ENCODE measurements around the gene SORCS2.

SORCS2 gene

DNA sequence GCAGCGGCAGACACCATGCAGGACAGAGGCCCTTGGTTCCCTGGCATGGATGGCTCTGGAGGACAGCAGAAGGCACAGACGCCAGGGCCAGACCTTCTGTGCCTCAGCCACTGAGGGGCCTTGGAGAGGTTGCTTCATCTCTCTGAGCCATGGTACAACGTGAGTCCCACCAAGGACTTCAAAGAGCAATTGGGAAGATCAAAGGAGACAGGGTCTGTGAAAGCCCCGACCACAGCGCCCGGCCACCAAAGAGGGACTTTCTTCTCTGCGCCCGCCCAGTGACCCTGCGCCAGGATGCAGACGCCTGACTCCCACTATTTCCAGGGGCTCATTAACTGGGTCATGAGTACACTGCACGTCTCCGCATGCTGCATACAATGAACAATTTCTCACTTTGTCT is 573.3 kb downstream of the SORCS2 start:
- no peak for DNase-seq

DNA sequence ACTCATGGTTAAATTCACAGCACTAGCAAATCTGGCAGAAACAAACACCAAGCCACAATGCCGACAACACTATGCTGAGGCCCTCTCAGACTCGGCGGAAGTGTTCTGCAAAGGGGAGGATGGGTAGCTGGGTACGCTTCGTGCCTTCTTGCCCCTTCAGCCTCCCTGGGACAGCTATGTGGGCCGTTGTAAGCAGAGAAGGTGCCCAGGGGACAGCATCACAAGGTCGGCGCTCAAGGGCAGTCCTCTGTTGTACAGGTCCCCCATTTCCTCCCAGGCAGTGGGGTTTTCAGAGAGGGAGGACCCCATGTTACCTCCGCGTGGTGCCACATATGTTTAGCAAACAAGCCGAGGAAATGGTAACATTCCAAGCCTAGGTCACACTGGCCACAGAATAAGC is 573.7 kb downstream of the SORCS2 start:
- no peak for DNase-seq

DNA sequence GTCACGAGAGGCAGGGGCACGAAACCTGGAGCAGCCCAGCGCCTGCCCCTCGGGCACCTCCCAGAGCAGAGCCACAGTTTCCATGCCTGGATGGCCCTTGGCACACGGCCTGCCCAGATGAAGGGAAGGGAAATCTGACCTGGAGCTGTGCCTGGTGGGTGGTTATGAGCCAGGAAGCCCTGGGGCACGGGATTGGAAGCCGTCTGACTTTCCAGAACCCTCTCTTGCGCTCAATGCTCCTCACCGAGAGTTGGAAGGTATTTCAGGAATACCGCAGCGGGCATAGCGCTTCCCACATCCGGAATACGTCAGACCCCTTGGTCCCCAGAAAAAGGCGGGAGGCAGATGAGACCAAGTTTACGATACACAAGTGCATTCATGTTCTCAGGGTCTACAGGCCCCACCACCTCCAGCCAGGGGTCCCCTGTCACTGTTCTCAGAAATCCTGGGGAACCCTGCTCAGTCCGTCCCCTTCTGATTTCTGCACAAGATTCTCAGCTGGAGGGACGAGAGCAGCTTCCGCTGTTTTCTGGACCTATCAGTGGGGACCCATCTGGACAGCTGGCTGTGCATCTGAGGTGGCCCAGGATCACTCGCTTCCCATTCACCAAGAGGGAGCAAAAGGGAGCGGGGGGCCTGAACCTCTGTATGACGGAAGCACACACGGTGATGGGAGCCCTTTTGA is 574.5 kb downstream of the SORCS2 start:
- DNase-seq, result no peak

DNA sequence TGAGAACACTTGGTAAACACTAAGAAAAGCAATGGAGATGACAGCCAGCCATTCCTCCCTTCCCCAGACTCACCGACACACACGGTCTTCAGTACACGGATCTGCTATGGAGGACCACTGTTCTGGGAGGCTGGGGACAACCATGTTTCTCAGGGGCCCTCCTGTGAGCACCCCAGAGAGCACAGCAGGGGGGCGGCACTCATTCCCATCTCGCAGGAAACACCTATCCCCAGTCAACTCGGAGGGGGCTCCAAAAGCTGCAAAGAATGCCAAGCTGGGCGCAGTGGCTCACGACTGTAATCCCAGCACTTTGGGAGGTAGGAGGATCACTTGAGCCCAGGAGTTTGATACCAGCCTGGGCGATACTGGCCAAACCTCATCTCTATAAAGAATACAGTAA is 575.2 kb downstream of the SORCS2 start:
- no peak for DNase-seq

DNA sequence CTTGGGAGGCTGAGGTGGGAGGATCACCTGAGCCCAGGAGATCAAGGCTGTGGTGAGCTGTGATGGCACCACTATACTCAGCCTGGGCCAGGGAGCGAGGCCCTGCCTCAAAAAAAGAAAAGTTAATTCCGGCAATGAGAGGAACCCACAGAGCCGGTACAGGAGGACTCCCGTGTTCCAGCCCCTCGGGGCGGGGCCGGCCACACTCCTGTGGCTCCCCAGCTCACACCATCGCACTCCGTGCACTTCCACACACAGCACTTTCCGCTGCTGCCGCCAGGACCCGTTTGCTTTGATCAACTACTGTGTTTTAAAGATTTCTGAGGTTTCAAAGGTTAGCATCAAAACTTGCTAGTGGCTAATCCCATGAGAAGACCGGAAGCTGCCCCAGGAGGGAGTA is 575.6 kb downstream of the SORCS2 start:
- DNase-seq, result no peak

DNA sequence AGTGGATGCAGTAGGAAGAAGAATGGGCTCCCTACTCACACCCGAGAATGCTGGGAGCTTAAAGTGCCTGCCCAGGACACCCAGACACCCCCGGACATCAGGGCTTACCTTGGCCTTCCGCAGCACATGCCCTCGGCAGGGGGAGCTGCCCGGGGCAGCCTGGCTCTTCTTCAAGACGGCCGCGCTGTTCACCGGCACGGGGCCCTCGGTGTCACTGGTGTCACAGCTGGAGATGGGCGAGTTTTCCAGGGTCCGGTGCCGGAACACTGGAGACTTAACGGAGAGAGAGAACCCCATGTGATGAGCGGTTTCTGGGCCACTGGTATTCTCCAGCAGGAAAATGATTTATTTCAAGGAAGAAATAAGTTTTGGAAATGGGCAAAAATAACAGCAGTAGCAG is 576.4 kb downstream of the SORCS2 start:
- DNase-seq, result no peak

- DNase-seq, result no peak
These were observed 577.3 kb downstream of the SORCS2 start for GRCh38 chr4:7769396-7770223.

DNA sequence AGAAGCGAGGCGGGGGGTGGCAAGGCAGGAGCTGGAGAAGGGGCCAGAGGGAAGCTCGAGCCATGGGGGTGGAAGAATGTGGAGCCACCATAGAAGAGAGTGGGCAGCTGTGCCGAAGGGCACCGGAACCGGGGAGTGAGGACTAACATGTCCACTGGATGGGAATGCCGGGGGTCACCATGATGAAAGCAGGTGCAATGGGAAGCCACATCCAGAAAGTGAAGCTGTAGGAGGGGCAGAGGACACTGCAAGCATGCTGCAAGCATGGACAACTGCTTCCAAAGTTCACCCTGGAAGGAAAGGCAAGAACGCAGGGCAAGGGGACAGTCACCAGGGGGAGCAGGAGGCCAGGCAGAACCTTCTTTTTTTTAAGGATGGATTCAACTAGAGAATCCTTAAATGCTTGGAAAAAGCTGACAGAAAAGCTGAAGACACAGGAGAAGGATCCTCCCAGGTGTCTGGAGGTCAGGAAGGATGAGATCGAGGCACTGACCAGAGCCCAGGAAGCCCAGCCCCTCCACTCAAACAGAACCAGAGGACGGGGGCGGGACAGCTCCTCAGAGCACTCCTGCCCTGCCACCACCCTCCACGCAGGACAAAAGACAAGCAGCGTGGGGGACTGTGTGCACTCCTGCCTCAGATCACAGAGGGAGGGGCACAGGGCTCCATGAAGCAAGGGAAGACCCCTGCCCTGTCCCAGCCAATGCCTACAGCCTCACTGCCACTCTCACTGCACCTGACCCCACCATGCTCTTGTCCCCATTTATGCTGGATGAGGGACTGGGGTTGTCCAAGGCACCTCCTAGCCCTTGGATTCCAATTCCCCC is 578.1 kb downstream of the SORCS2 start:
- DNase-seq, result peak; percentile 8

DNA sequence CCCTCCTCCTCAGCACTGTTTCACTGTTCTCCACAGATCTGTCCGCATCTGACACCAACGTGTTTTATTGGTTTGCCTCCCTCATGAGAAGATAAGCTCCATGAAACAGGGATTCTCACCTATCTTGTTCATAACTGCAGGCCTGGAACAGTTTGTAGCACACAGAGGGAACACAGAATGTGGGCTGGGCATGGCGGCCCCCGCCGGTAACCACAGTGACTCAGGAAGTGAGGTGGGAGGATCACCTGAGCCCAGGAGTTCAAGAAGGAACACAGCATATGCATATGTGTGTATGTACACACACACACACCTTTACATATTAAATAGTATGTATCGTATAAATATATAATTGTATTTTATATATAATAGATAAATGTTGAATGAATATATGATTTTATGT is 578.7 kb downstream of the SORCS2 start:
- no peak for DNase-seq

GRCh38 chr4:7771541-7772507 is 579.5 kb downstream of the SORCS2 start:
- DNase-seq, result peak; percentile 44

DNA sequence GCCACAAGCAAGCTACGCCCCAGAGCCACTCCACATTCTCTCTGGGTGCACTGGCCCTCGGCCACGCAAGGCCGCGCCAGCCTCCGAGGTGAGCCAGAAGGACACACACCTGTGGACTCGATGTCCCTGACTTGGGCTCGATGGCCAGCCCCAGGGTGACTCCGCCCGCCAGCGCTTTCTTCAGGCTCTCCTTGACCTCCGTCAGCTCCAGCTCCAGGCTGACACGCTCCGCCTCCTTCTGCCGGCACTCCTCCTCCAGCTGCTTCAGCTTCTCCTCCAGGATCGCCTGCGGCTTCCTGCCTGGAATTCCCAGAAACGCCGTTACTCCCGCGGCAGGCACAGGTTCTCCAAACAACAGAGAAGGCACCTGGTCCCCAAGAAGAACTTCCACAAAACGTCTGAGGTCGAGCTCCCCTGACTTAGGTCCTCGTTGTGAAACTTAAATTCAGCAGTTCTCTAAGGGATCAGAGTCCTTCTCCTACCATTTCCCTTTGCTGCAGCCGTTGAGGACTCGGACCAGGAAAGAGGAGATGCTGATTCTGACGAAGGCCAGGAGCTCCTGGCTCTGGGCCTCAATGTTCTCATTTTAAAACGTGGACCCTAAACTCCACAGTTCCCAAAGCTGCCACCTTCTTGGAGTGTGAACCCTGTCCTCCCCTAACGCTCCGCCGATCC is 580.5 kb downstream of the SORCS2 start:
- no peak for DNase-seq

DNA sequence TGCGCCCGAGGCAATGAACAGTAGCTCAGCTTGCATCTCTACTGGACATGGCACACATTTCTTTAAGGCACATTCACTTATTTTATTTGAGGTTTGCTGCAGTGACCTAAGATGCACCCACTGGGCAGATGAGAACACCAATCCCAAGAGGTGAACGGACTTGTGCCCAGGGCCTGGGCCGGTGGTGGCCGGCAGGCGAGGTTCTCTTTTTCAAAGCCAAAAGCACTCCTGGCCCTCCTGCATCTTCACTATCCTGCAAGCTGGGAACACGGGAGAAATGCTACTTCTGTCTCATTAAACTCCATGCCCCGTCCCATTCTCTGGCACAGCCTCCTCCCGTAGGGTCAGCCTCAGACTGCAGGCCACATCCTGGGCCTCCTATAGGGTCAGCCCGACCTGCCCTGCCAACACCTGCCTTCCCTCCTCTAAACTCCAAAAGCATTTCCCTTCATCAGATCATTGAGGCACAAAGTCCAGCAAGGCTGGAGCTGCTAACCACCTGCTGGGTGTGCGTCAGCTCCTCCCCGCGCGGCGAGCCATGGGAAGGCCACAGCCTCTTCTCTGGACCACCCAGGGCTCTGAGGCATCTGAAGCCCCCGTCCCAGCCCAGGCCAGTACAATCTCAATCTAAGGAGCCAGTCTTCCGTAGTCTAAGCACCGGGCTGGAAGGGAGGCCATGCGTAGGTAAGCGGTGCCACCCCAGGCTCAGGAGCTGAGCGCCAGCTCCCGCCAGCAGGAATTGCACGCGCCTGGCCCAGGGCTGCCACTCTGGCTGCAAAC is 581.3 kb downstream of the SORCS2 start:
- DNase-seq, result no peak

DNA sequence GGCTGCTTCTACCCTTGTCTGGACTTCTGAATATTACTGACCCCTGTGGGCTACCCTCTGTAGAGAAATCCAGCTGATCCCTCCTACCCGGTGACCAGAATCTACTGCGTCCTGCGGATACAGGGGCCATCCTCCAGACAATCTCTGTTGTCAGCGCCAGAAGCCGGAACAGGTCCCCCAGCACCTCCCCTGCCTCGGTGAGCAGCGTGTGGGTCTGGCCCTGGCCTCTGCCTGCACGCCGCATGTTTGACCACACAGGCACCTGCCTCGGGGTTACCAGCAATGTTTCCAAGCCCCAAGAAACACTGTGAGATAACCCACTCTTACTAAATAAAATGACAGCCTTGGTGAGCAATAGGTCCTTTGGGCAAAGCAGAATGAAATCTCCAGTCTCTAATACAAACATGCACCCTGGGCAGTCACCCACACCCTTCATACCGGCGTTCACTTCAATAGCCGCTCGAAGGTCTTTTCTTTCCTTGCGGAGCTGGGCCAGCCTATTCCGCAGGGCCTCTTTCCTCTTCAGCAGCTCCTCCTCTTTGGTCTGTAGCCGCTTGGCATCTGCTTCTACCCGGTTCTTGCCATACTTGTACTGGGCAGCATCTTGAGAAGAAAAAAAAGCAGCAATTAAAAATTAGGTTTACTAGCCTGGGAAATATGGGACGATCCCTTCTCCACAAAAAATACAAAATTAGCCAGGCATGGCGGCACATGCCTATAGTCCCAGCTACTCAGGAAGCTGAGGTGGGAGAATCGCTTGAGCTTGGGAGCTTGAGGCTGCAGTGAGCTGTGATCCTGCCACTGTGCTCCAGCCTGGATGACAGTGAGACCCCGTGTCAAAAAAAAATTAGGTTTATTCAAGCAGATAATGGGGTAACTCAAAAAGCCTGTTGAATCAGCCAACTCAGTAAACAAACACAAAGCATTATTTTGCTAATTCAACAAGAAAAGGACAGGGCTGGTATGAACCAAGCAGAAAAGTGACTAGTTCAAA is 582.3 kb downstream of the SORCS2 start:
- DNase-seq, result no peak

DNA sequence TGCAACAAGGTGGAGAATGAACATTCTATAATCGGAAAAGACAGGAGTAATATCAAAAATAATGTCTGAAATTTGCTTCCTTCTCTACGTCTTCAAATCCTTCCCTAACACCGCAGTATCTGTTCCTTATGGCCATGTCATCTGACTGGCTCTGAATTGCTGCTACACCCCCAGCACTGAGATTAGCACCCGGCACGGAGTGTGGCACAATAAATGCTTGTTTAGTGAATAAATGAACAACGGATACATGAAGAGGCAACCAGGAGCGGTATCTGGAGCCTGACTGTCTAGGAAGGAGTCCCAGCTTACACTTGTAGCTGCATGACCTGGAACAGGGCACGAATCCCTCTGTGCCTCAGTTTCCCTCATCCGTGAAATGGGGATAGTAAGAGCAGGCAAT is 583.1 kb downstream of the SORCS2 start:
- DNase-seq, result no peak

DNA sequence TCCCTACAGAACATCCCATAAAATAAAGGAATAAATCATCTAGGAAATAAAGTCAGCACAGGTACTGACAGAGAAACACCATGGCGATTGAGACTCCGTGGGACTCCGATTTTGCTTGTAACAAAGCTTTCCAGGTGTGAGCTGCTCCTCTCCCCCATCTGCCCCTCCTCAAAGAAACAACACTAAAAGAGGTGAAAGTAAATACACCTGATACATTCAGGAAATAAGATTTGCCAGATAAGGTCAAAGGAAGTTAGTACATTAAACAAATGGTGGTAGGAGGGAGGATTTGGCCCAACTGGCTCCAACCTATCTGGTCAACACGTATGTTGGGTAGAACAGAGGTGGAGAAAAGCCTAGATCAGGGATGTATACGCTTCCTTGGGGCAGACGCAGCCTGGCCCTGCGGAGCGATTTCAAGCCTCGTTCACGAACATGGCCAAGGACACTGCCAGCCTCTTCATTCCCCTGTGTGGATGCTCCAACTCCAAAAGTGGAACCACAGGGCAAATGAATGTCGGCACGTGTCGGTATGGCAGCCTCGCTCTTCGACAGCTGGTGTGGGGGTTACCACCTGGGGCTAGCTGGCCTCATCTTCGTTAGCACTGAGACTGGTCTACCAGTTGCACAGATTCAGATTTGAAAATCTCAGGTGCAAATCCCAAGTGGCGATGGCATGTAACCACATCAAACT is 584.8 kb downstream of the SORCS2 start:
- no peak for DNase-seq

GRCh38 chr4:7777871-7778509 is 585.7 kb downstream of the SORCS2 start:
- no peak for DNase-seq

- no peak for DNase-seq
These were observed 586.4 kb downstream of the SORCS2 start for GRCh38 chr4:7778510-7779431.

DNA sequence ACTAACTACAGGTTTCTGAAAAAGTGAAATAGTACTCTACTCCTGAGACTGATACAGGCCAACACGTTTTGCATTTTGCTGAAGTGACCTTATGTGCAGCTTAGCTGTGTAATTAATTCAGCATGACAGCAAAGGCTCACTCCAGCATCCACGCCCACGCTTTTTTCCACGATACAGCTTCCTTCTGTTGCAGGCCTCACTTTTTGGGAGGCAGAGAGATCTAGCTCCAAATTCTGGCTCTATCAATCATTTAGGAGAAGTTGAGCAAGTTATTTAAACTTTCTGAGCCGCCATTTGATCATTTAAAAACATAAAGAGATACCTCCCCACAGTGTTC is 587.1 kb downstream of the SORCS2 start:
- no peak for DNase-seq
